Measurements from ENCODE around the gene OPRL1.

OPRL1 gene

DNA sequence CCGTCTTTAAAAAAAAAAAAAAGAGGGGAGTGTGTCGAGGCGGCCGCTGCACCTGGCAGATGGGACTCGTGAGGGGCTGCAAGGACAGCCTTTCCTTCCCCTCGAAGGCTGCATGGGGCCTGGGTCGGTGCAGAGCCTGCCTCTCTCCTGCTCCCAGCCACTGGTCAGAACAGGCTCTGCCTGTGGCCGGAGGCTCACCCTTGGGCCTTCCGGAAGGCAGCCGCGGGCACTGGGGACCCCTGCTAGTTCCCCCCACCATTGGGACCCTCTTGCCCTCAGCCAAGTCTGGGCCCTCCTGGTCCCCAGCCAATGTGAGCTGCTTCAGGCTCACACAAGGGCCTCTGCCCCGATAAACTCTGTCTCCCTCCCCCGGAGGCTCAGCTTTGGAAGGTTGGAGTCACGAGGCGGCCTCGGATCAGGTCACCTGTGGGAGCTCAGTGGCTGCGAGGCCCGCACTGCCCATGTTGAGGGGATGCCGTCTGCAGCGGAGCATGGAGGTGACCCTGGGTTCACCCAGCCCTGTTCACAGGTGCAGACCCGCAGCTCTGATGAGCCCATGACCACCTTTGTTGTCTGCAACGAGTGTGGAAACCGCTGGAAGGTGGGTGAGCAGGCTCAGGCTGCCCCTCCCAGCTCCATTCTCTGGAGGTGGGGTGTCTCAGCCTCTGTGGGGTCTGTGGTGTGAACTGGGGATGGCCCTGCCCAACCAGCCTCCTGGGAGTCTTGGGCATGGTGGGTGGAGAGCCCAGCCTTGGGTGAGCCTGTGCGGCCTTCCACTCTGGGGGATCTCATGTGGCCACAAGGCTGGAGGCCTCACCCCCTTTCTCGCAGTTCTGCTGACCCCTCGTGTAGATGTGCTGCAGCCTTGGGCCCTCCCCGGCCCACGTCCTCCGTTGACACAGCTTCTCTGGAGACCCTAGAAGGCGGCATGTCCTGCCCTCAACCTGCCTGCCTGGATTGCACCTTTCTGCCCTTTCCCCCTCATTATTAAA lies 8.2 kb upstream of the OPRL1 start:
- no peak for DNase-seq (ENCODE audit: low read depth in 2 of 2)

DNA sequence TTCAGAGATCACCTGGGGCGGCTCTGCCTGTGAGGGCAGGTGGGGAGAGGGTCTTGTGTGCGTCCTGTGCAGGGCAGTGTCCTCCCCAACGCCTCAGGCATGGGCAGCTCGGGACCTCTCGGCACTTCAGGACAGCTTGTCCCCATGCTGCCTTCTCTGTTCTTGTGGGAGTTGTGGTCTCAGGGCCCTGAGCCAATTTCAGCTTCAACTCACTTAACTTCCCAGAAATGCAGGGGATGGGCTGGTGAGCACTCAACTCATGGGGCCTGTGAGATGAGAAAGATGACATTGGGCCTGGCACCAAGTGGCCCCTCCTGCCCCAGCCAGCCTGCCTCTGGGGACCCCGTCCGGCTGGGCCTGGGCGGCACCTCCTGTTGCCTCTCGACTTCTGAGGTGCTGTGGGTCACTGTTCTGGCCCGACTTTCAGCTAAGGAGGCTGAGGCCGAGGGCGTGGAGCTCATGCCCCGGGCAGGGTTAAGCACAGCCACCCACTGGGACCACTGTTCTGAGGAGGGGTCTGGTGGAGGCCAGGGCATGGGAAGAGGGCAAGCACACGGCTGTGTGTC lies 7.3 kb upstream of the OPRL1 start:
- no peak for DNase-seq (ENCODE audit: low read depth in 2 of 2)

DNA sequence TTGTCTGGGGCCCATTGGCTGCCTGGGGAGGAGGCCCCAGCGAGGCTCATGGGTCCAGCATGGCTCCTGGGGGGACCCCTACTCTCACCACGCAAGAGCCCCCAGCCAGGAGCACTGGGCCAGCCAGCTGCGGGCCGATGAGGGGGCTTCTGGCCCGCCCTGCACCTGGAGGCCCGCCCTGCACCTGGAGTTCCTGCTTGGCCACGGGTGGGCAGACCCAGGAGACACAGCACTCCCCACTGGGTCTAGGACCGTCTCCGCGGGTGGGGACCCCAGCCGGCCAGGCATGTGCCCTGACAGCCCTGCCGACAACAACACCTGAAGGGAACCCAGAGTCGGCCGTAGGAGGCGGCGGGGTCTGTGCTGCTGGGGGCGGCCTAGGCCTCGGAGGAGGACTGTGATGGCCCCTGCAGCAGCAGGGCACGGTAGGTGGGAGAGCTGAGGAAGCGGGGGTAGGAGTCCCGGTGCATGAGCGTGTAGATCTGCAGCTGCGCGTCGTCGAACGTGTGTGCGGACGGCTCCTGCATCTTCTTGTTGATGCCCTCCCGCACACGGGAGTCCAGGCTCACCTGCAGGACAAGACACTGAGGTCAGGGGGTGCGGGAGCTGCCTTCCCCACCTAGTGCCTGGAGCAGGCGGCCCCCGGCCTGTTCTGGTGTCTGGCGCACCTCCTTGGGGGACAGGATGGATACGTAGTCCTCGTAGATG lies 6.3 kb upstream of the OPRL1 start:
- no peak for DNase-seq (ENCODE audit: low read depth in 2 of 2)

DNA sequence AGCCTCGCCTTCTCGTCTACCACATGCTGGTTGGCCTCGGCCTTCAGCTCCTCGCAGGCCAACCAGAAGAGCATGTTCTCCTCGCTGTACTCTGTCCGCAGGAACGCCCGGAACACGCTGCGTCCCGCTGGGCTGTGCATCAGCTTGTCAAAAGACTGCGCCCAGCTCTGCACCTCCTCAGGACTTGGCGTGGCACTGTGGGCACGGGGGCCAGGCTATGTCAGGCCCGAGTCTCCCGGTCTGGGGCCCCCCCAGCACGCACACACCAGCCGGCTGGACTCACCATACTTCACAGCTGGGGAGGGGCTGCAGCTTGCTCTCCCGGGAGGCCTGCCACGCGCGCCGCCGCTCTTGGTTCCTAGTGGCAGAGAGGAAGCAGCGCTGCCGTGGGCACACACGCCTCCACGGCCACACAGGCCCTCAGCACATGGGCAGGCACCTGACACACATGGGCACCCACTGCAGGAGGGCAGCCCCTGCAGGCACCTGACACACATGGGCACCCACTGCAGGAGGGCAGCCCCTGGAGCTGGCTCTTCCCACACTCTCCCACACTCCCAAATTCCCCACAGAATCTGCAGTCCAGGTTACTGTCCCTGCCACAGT lies 5.6 kb upstream of the OPRL1 start:
- no peak for DNase-seq (ENCODE audit: low read depth in 2 of 2)

DNA sequence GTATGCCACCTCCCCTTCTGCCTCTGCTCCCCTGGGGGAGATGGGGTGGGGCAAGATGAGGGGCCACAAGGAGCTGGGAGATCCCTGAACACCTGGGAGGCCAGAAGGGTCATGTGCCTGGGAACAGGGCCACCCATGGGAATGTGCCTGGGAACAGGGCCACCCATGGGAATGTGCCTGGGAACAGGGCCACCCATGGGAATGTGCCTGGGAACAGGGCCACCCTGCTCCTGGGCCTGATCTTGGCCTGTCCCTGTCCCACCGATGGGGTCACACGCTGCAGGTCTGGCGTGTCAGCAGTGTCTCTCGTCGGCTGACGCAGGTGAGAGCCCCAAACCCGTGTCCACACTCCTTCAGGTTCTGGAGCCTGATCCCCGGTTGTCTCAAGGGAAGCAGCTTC lies 4.9 kb upstream of the OPRL1 start:
- no peak for DNase-seq (ENCODE audit: low read depth in 2 of 2)

- no peak for DNase-seq (ENCODE audit: low read depth in 2 of 2)
Observed at GRCh38 chr20:64075556-64075955, 4.3 kb upstream of the OPRL1 start.

DNA sequence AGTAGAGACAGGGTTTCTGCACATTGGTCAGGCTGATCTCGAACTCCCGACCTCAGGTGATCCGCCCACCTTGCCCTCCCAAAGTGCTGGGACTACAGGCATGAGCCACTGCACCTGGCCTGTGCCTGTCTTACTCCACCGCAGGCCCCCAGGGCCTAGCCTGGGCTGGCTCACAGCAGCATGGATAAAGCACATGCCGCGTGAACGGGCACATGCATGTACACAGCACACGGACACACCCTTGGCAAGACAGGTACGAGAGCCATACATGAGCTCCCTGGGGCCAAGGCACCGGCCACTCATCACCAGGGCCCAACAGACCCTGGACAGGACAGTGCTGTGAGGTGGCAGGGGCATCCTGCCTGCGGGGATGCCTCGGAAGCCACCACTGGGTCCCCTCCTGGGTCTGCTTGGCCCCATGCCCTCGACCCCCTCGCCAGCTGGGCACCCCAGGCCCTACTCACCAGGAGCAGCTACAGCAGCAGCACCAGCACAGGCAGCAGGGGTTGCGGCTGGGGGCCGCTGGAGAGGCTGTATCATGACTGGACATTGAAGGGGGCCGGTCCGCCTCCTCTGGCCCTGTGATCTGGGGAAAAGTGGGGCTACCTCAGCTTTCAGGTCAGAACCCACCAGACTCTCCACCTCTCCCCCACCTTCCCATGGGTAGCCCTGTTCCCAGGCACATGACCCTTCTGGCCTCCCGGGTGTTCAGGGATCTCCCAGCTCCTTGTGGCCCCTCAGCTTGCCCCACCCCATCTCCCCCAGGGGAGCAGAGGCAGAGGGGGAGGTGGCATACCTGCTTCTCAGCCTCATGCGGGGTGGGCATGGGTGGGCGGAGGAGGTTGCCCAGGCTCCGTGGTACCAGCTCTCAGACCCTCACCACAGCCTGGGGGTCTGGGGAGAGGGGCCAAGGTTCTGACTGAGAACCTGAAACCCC lies 3.6 kb upstream of the OPRL1 start:
- DNase-seq (ENCODE audit: low read depth in 2 of 2): no peak

- DNase-seq (ENCODE audit: low read depth in 2 of 2): peak in 1 of 2 experiments; percentile 41
Observed at GRCh38 chr20:64077094-64077493, 2.8 kb upstream of the OPRL1 start.

- DNase-seq (ENCODE audit: low read depth in 2 of 2): no peak
Observed at GRCh38 chr20:64077541-64077875, 2.4 kb upstream of the OPRL1 start.

DNA sequence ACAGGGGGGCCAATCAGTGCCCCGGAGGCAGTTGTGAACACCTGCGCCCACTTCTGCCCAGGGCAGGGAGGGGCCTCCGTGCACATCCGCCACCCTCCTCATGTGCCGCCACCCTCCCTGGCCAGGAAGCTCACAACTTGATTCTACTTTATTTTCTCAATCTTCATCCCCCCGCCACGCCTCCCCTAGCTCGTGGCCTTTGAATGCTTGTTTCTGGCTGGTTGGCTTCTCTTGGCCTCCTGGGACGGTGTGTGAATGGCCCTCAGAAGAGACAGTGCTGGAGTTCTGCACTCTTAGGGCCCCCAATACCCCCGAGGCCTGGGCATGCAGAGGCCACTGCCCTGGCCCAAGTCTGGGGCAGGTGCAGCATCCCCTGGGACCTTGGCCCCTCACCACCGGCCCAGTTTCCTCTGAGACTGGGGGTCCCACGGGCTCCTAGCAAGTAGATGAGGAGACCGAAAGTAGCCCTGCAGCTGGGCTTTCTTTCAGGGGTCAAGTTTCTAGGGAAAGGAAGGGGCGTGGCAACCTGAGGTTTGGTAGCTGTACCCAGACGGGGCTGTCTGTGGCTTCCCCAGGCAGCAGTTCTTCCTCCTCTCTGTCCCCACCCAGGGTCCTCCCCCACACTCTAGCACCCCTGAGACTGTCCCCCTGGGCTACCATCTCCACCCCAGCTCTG lies 1.9 kb upstream of the OPRL1 start:
- no peak for DNase-seq (ENCODE audit: low read depth in 2 of 2)

DNA sequence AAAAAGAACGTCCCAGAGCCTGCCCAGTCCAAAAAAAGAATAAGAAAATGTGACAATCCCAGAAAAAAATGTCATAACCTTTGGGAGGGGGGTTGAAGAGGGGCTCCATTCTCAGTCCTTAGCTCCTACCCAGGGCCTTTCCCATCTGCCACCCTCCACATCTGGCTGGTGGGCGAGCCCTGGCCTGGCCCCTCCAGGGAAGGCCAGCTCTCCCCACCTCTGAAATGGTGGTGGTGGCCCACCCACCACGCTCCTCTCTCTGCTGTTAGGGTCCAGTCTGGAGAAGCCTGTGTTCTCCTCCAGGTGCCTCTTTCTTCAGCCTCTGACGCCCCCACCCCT lies 979 bp upstream of the OPRL1 start:
- no peak for DNase-seq (ENCODE audit: low read depth in 2 of 2)

GRCh38 chr20:64079273-64080012 lies 439 bp upstream of the OPRL1 start, which contains the start of gene RGS19:
RGS19 (minus strand) TSS chr20:64079518; CDS start chr20:64076886, 2,632 bp downstream.
- DNase-seq (ENCODE audit: low read depth in 2 of 2): peak in 1 of 2 experiments; percentile 64

DNA sequence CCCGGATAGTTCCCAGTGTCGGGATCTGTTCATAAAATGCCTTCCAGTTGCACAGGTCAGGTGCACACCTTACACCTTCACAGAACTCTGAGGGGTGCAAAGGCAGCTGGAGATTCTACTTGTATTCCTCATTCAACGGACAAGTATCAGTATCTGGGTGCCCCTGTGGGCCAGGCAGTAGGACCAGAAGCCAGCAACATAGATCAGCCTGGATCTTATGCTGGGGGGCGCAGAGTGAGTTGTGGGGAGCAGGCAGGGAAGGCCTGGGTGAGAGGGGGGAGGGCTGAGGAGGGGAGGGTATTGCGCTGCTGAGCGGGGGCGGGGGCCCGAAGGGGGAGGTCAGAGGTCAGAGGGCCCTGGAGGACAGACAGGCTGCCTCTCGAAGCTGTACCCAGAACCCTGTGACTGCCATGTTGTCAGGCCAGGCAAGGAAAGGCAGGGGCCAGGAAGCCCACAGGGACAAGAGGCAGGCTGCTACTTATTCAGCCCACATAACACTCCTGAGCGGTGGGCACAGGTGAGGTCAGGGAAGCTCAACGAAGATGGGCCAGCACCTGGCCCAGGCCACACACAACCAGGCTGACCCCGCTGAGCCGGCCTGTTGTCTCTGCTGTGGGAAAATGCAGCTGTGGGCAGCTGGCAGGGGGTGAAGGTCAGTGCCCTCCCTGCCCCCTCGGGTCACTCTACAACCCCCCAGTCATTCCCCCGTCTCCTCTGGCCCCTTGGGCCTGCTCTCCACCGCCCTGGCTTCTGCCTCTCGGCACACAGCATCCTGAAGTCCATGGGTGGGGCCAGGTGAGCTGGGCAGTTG lies 1.1 kb downstream of the OPRL1 start:
- DNase-seq (ENCODE audit: low read depth in 2 of 2): no peak

GRCh38 chr20:64081624-64081964 lies 1.7 kb downstream of the OPRL1 start:
- no peak for DNase-seq (ENCODE audit: low read depth in 2 of 2)

DNA sequence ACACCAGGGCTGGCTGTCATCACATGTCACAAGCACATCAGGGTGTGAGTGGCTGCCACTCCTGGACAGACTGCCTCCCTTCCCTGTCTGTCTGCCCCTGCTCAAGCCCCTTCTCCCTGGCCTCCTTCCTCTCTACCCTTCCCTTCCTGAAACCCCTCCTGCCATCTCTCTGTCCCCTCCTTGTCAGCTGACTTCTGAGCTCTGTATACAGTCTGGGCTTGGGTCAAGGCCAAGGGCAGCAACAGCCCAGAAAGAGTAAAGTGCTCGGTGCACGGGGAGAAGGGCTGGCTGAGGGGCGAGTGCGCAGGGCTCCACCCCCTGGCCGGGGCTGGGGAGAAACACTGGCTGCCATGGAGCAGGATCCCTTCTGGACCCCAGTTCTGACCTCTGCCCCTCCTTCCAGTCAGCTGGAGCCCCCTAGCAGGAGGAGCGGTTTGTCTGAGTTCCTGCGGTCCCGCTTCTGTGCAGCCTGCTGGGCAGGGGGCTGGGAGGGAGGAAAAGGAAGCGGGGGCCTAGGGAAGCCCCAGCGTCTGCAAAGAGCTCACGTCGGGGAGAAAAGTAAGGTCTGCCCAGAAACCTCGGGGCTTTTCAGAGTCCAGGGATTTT lies 2.3 kb downstream of the OPRL1 start:
- DNase-seq (ENCODE audit: low read depth in 2 of 2): no peak

- DNase-seq (ENCODE audit: low read depth in 2 of 2): no peak
Observed at GRCh38 chr20:64082820-64083377, 3.0 kb downstream of the OPRL1 start.

DNA sequence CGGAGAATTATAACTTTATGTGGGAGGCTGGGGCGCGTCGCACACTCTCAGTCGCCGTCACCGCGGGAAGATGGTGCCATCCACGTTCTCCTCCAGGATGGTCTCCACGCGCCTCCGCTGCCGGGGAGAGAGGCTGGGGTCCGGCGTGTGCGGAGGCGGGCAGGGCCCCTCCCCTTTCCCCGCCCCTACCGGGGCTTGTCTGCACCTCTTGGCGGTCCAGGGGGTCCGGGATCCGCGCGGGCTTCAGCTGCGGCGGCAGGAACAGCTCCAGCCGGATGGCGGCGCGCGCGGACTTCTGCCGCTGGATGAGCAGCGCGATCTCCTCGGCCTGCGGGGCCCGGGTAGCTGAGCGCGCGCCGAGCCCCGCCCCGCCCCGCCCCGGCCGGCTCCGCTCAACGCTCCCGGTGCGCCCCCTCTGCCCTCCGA lies 3.5 kb downstream of the OPRL1 start:
- peak; percentile 50 to 61 for DNase-seq (ENCODE audit: low read depth in 2 of 2)

Measured in stimulated activated CD4-positive, alpha-beta T cell treated with anti-CD3 and anti-CD28 coated beads, Interleukin-12 subunit alpha, Interleukin-12 subunit beta, amount 100 ng/mL, for 24 hours (primary cell).